ENCODE measurements around the gene GOSR2. TPM values are rescaled to one million over a fixed set of nuclear protein-coding genes. Genes with fewer than 3 reads are reported as not detected.

GOSR2 gene
- total RNA-seq, 4 donors from 2014 or later, result 45.9 to 88.3 (median 51.6) TPM

GRCh38 chr17:46972346-46972745, 49.4 kb downstream of the GOSR2 start:
- H3K4me1 ChIP-seq, result no peaks in the 10 kb centered on the region
- no peak for TF ChIP-seq POLR2A (IDR thresholded peaks at IDR 0.05)
- TF ChIP-seq CTCF (IDR thresholded peaks at IDR 0.05), result no peak
- intact Hi-C loops (cut with DNase I), result no loop called here
- H3K27ac ChIP-seq, result no peak overlapping the region
- 54 to 75% methylated on average over 6 of the region's 6 CpGs for WGBS, 2 donors
- no peaks in the 10 kb centered on the region for H3K36me3 ChIP-seq
- no peaks in the 10 kb centered on the region for H3K27me3 ChIP-seq
- DNase-seq, result no peak
- H3K9me3 ChIP-seq, result no peaks in the 10 kb centered on the region
- H3K4me3 ChIP-seq (replicated peaks in 1 of 3), result no peak overlapping the region

- 80 to 84% methylated on average over 11 of the region's 11 CpGs for WGBS, 2 donors
- no peak for DNase-seq
- intact Hi-C loops (cut with DNase I), result no loop called here
- Histone ChIP-seq H3K27ac (no peak overlapping the region), H3K9me3 (no peaks in the 10 kb centered on the region), H3K27me3 (peaks cover 13% of the 10 kb centered on the region), H3K36me3 (no peaks in the 10 kb centered on the region), H3K4me3 (replicated peaks in 1 of 3) (no peak overlapping the region), H3K4me1 (peaks cover 11 to 13% of the 10 kb centered on the region in 2 donors)
- TF ChIP-seq POLR2A (IDR thresholded peaks at IDR 0.05), result no peak
- TF ChIP-seq CTCF (IDR thresholded peaks at IDR 0.05), result no peak
Observed at GRCh38 chr17:46974086-46974485, 51.1 kb downstream of the GOSR2 start.

GRCh38 chr17:46975287-46975686, 52.3 kb downstream of the GOSR2 start:
- no peaks in the 10 kb centered on the region for H3K9me3 ChIP-seq
- no peaks in the 10 kb centered on the region for H3K36me3 ChIP-seq
- no peak overlapping the region for H3K4me3 ChIP-seq (replicated peaks in 1 of 3)
- peaks cover 17 to 20% of the 10 kb centered on the region in 2 donors for H3K4me1 ChIP-seq
- H3K27ac ChIP-seq, result no peak overlapping the region
- intact Hi-C loops (cut with DNase I), result no loop called here
- peaks cover 13% of the 10 kb centered on the region for H3K27me3 ChIP-seq
- TF ChIP-seq POLR2A (IDR thresholded peaks at IDR 0.05) (no peak), CTCF (IDR thresholded peaks at IDR 0.05) (no peak)
- WGBS, 2 donors, result 80% methylated on average over 4 of the region's 4 CpGs
- DNase-seq, result no peak

- H3K4me1 ChIP-seq, result peaks cover 17 to 20% of the 10 kb centered on the region in 2 donors
- no peak overlapping the region for H3K27ac ChIP-seq
- H3K27me3 ChIP-seq, result peaks cover 13% of the 10 kb centered on the region
- no peak for DNase-seq
- no peak for TF ChIP-seq CTCF (IDR thresholded peaks at IDR 0.05)
- TF ChIP-seq POLR2A (IDR thresholded peaks at IDR 0.05), result no peak
- no peaks in the 10 kb centered on the region for H3K9me3 ChIP-seq
- intact Hi-C loops (cut with DNase I), result no loop called here
- H3K4me3 ChIP-seq (replicated peaks in 1 of 3), result no peak overlapping the region
- H3K36me3 ChIP-seq, result no peaks in the 10 kb centered on the region
- 44 to 67% methylated on average over 14 of the region's 14 CpGs for WGBS, 2 donors
Observed at GRCh38 chr17:46976626-46977270, 53.8 kb downstream of the GOSR2 start.

GRCh38 chr17:46977348-46977747, 54.4 kb downstream of the GOSR2 start:
- Histone ChIP-seq H3K4me3 (replicated peaks in 1 of 3) (no peak overlapping the region), H3K36me3 (no peaks in the 10 kb centered on the region), H3K27me3 (peaks cover 13% of the 10 kb centered on the region), H3K9me3 (no peaks in the 10 kb centered on the region), H3K27ac (no peak overlapping the region), H3K4me1 (peaks cover 17 to 20% of the 10 kb centered on the region in 2 donors)
- WGBS, 2 donors, result 25 to 33% methylated on average over 7 of the region's 7 CpGs
- TF ChIP-seq CTCF (IDR thresholded peaks at IDR 0.05) (peak in 2 of 6 experiments; percentile 7 to 11), POLR2A (IDR thresholded peaks at IDR 0.05) (no peak)
- peak; percentile 18 to 25 for DNase-seq
- intact Hi-C loops (cut with DNase I), result no loop called here
